Activated naive CD8-positive, alpha-beta T cell treated with anti-CD3 and anti-CD28 coated beads, Interleukin-2, amount 10 ng/mL, durations not matched to agents 7 days and 5 days (primary cell): Measurements from ENCODE around the gene ARPC1B. TPM values are rescaled to one million over a fixed set of nuclear protein-coding genes. Genes with fewer than 3 reads are reported as not detected.
"Not testable (repeated sequence)": the region's sequence is repeated elsewhere in the genome, so short reads cannot be mapped to it uniquely, and the experiment has no call there.

Experiments
- ATAC-seq: fragments of 150-1000 bp; cut with Tn5 transposase; one replicate; pipeline ENCODE4 v1.10.0; 2021; ENCODE audit warnings: low read depth, moderate library complexity
- POLR2A ChIA-PET: fragments of 350-600 bp; sonication (Branson Sonifier 250); formaldehyde crosslinking; loops from one replicate; lab custom pipeline; 2021; ENCODE audit warnings: antibody characterized with exemption; lab: Charles Lee
- DNase-seq: peaks from one replicate; pipeline ENCODE4 v3.0.0; 2021
- H3K27ac Mint-ChIP-seq: one replicate; pipeline ENCODE4 v1.8.0; 2022; ENCODE audit warnings: mild to moderate bottlenecking, mixed read lengths
- H3K27me3 Mint-ChIP-seq: one replicate; pipeline ENCODE4 v1.8.0; 2022; ENCODE audit warnings: mild to moderate bottlenecking, moderate library complexity, mixed read lengths
- H3K36me3 Mint-ChIP-seq: one replicate; pipeline ENCODE4 v1.8.0; 2021; ENCODE audit warnings: mild to moderate bottlenecking, mixed read lengths
- H3K4me1 Mint-ChIP-seq: one replicate; pipeline ENCODE4 v1.8.0; 2021; ENCODE audit warnings: mixed read lengths
- H3K4me3 Mint-ChIP-seq: one replicate; pipeline ENCODE4 v1.8.0; 2022; ENCODE audit warnings: mild to moderate bottlenecking, moderate library complexity, mixed read lengths
- H3K9me3 Mint-ChIP-seq: one replicate; pipeline ENCODE4 v1.8.0; 2021; ENCODE audit warnings: mixed read lengths
- total RNA-seq, 2 experiments: library from RNA; stranded (reverse); gene quantifications; one replicate each; pipeline ENCODE4 v1.2.3, GENCODE V29; 2021

Gene ARPC1B
- total RNA-seq, 2 experiments from 2014 or later: 318 to 319 TPM

DNA sequence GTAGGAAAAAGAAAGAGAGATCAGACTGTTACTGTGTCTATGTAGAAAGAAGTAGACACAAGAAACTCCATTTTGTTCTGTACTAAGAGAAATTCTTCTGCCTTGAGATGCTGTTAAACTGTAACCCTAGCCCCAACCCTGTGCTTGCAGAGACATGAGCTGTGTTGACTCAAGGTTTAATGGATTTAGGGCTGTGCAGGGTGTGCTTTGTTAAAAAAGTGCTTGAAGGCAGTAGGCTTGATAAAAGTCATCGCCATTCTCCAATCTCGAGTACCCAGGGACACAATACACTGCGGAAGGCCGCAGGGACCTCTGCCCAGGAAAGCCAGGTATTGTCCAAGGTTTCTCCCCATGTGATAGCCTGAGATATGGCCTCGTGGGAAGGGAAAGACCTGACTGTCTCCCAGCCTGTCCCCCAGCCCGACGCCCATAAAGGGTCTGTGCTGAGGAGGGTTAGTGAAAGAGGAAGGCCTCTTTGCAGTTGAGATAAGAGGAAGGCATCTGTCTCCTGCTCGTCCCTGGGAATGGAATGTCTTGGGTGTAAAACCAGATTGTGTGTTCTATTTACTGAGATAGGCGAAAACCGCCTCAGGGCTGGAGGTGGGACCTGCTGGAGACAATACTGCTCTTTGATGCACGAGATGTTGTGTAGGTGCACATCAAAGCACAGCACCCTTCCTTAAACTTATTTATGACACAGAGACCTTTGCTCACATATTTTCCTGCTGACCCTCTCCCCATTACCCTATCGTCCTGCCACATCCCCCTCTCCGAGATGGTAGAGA lies 57.4 kb downstream of the ARPC1B start:
- DNase-seq, ATAC-seq, H3K9me3 Mint-ChIP-seq, H3K4me1 Mint-ChIP-seq, H3K27me3 Mint-ChIP-seq, H3K4me3 Mint-ChIP-seq, H3K36me3 Mint-ChIP-seq, H3K27ac Mint-ChIP-seq: not testable (repeated sequence)
- POLR2A ChIA-PET: interaction anchor here (0.6 kb wide), 1 partner anchor 9 kb away, joined by 3 read pairs; no protein-coding TSS in a partner anchor

DNA sequence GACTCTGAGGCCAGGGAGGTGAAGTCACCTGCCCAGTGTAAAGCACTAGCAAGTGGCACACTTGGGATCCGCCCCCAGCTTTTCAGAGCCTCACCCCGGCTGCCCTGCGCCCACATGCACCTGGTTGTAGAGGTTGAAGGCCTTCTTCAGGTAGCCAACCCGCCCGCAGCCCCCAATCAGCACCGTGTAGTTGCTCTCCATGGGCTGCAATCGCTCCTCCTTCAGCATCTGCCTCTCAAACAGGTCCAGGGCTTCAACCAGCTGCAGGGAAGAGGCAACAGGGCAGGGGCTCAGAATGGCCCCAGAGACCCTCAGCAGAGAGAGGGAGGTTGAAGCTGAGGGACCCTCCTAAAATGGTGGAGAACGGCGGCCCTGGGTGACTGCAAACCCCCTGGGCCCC lies 58.6 kb downstream of the ARPC1B start:
- Mint-ChIP-seq H3K9me3 (no peaks in the 10 kb centered on the region), H3K27ac (no peak overlapping the region), H3K4me1 (peaks cover 12% of the 10 kb centered on the region), H3K36me3 (peaks cover 4% of the 10 kb centered on the region), H3K27me3 (no peaks in the 10 kb centered on the region), H3K4me3 (no peak overlapping the region)
- DNase-seq (no peak), ATAC-seq (no peak)
- POLR2A ChIA-PET: interaction anchor here (0.7 kb wide), 1 partner anchor 1177 kb away, joined by 4 read pairs; no protein-coding TSS in a partner anchor

DNA sequence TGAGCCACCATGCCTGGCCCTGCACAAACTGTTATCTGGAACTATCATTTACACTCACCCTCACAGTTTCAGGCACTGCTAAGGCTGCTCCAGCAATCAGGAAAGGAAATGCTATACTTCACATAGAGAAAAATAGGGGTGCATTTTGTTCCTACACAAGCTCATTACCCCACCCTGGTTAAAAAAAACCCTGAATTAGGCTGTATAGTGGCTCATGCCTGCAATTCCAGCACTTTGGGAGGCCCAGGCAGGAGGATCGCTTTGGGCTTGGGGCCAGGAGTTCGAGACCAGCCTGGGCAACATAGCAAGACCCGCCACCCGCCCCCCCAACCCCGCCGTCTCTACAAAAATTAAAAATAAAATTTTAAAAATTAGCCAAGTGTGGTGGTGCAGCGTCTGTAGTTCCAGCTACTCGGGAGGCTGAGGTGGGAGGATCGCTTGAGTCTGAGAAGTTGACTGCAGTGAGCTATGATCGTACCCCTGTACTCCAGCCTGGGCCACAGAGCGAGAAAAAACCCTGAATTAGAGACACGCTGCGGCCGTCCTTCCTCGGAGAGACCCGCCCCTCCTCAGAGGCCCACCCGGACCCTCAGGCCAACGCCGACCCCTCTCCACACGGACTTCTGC lies 63.5 kb downstream of the ARPC1B start:
- H3K4me3 Mint-ChIP-seq: peak overlapping the region; percentile 100
- no peaks in the 10 kb centered on the region for H3K9me3 Mint-ChIP-seq
- POLR2A ChIA-PET: interaction anchor here (0.6 to 3.0 kb wide), 10 partner anchors 9 to 700 kb away, joined by 3 to 11 read pairs (median 5); partner anchors contain the start of genes BUD31, ZKSCAN5, ZNF394 and ZNF655
- H3K27ac Mint-ChIP-seq: peak overlapping the region; percentile 98
- no peaks in the 10 kb centered on the region for H3K27me3 Mint-ChIP-seq
- ATAC-seq (peak; percentile 16), DNase-seq (no peak)
- peaks cover 25% of the 10 kb centered on the region for H3K4me1 Mint-ChIP-seq
- peaks cover 12% of the 10 kb centered on the region for H3K36me3 Mint-ChIP-seq

DNA sequence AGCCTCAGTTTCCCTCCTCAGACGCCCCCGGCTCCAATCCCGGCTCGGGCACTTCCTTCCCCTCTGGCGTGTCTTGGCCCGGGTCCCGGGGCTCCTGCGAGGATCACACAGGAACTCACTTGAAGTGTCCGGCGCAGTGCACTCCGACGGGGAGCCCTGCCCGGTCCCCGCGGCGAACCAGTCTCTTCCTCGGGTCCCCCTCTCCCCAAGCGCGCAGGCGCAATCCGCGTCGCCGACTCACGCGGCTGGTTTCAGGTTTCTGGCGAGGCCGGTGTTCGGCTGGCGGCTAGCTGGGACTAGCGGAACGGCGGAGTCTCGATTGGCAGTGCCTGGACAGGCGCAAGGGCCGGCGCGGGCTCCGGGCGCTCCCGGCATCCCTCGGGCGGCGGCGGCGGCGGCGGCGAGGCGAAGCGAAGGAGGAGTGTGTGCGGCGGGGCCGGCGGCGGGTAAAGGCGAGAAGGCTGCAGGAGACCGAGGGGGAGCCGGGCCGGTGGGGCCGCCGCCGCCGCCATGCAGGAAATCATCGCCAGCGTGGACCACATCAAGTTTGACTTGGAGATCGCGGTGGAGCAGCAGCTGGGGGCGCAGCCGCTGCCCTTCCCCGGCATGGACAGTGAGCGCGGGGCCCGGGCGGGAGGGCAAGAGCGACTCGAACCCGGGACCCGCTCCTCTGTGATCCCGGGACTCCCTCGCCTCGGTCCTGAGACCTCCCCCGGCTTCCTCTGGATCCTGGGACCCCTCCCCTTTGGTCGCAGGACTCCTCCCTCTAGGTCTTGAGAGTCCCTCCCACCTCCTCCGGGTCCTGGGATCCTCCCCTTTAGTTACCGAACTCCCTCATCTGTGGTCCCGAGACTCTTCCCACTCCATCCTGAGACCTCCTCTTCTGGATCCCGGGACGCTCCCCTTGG lies 64.3 kb downstream of the ARPC1B start, which contains the start of the genes CPSF4 and PTCD1:
Gene CPSF4 (plus strand): TSS at position 371 of the 908 bp plus-strand sequence. CDS start 140 bp downstream, at position 511.
Gene PTCD1 (minus strand): TSS at position 226 of the 908 bp plus-strand sequence. CDS start 3,556 bp downstream, outside the sequence.
- H3K4me1 Mint-ChIP-seq: peaks cover 27% of the 10 kb centered on the region
- peaks cover 16% of the 10 kb centered on the region for H3K36me3 Mint-ChIP-seq
- peak within 1 kb of the TSS; percentile 98 for H3K27ac Mint-ChIP-seq
- POLR2A ChIA-PET: interaction anchor here (0.6 to 3.0 kb wide), 15 partner anchors 8 to 699 kb away, joined by 3 to 11 read pairs (median 4); partner anchors contain the start of genes BUD31, ZKSCAN5, ZNF394 and ZNF655
- no peaks in the 10 kb centered on the region for H3K27me3 Mint-ChIP-seq
- ATAC-seq: peak; percentile 91
- H3K9me3 Mint-ChIP-seq: no peaks in the 10 kb centered on the region
- peak; percentile 92 for DNase-seq
- H3K4me3 Mint-ChIP-seq: peak within 1 kb of the TSS; percentile 100

DNA sequence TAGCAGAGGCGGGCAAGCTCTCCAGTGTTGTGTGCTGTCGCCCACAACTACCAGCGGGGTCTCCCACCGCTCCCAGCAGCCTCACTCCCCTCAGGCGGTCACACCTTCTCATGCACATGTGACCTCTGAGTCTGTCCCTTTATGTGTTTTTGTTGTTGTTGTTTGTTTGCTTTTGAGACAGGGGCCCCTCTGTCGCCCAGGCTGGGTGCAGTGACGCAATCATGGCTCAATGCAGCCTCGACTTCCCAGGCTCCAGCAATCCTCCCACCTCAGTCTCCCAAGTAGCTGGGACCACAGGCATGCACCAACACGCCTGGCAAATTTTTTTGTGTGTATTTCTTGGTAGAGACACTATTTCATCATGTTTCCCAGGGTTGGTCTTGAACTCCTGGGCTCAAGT lies 65.7 kb downstream of the ARPC1B start:
- ATAC-seq (no peak), DNase-seq (no peak)
- H3K36me3 Mint-ChIP-seq: peaks cover 17% of the 10 kb centered on the region
- H3K4me1 Mint-ChIP-seq: peaks cover 27% of the 10 kb centered on the region
- POLR2A ChIA-PET: interaction anchor here (0.5 to 3.0 kb wide), 3 partner anchors 31 to 64 kb away, joined by 3 to 10 read pairs (median 3); partner anchors contain the start of genes BUD31, PDAP1 and ZNF394
- no peak overlapping the region for H3K27ac Mint-ChIP-seq
- H3K4me3 Mint-ChIP-seq: peak overlapping the region; percentile 100
- no peaks in the 10 kb centered on the region for H3K27me3 Mint-ChIP-seq
- no peaks in the 10 kb centered on the region for H3K9me3 Mint-ChIP-seq

Other genes with a start within 250 kb of the ARPC1B start
- gene SMURF1, start 230.6 kb upstream of the ARPC1B start, total RNA-seq: 10 to 100 TPM; 15.1 to 16.2 TPM
- gene KPNA7, start 166.6 kb upstream of the ARPC1B start, total RNA-seq: not detected
- not detected for gene MYH16, start 101.9 kb upstream of the ARPC1B start, total RNA-seq
- gene ARPC1A, start 48.8 kb upstream of the ARPC1B start, total RNA-seq: 10 to 100 TPM; 50.6 to 53.5 TPM
- 10 to 100 TPM; 87.1 to 93.5 TPM for gene PDAP1, start 33.9 kb downstream of the ARPC1B start, total RNA-seq
- gene BUD31, start 34.2 kb downstream of the ARPC1B start, total RNA-seq: 10 to 100 TPM; 80.8 to 90.4 TPM
- gene PTCD1, start 64.1 kb downstream of the ARPC1B start, total RNA-seq: 10 to 100 TPM; 10.7 to 11.1 TPM
- 10 to 100 TPM; 61.5 to 62.1 TPM for gene CPSF4, start 64.2 kb downstream of the ARPC1B start, total RNA-seq
- 100 to 1,000 TPM; 338 to 377 TPM for gene ATP5MF, start 91.4 kb downstream of the ARPC1B start, total RNA-seq
- 10 to 100 TPM; 26.0 to 26.4 TPM for gene ZNF789, start 98.2 kb downstream of the ARPC1B start, total RNA-seq
- 10 to 100 TPM; 65.1 to 71.2 TPM for gene ZNF394, start 125.6 kb downstream of the ARPC1B start, total RNA-seq
- gene ZKSCAN5, start 129.9 kb downstream of the ARPC1B start, total RNA-seq: 10 to 100 TPM; 12.7 to 13.5 TPM
- 1 to 10 TPM; 6.9 to 7.3 TPM for gene FAM200A, start 177.4 kb downstream of the ARPC1B start, total RNA-seq
- gene ZNF655, start 183.9 kb downstream of the ARPC1B start, total RNA-seq: 100 to 1,000 TPM; 133 to 134 TPM
- gene TMEM225B, start 223.5 kb downstream of the ARPC1B start, total RNA-seq: 1 to 10 TPM; 1.2 to 2.3 TPM
- gene ZSCAN25, start 242.2 kb downstream of the ARPC1B start, total RNA-seq: 10 to 100 TPM; 35.5 to 42.5 TPM